Brain microvascular endothelial cell (primary cell): ENCODE measurements around the gene PSMF1.
"Not testable (repeated sequence)": the region's sequence is repeated elsewhere in the genome, so short reads cannot be mapped to it uniquely, and the experiment has no call there.

Source experiments
- DNase-seq: peaks from one replicate; pipeline ENCODE4 v3.0.0-alpha.2; 2020
- H3K27ac ChIP-seq: fragments of 250-450 bp; sonication (Bioruptor Pico); 2 replicates; pipeline ENCODE4 v1.5.1; 2020; ENCODE audit warnings: mild to moderate bottlenecking, moderate library complexity
- H3K27me3 ChIP-seq: fragments of 250-450 bp; sonication (Bioruptor Pico); replicated peaks from 2 replicates; pipeline ENCODE4 v1.5.1; 2020; ENCODE audit warnings: mild to moderate bottlenecking
- H3K36me3 ChIP-seq: fragments of 250-450 bp; sonication (Bioruptor Pico); replicated peaks from 2 replicates; pipeline ENCODE4 v1.5.1; 2020; ENCODE audit warnings: mild to moderate bottlenecking
- H3K4me3 ChIP-seq: 2 replicates; pipeline ENCODE4 v1.5.1; 2011; ENCODE audit warnings: low read depth, mild to moderate bottlenecking, control low read depth, low read length, moderate library complexity
- CTCF ChIP-seq: IDR thresholded peaks from 2 replicates; pipeline ENCODE4 v1.5.1; 2011; ENCODE audit warnings: low read depth, mild to moderate bottlenecking, moderate library complexity, low read length, control low read depth, inconsistent platforms; ENCODE audit errors: missing control alignments
- in situ Hi-C: cut with HindIII; loops from 2 replicates; pipeline ENCODE4 v1.10.0; 2017; ENCODE audit warnings: low sequenced_read_pairs, low pct_ligation_motif_present

Gene PSMF1

GRCh38 chr20:1144401-1145172 lies 26.2 kb downstream of the PSMF1 start:
- H3K27me3 ChIP-seq, result no peaks in the 10 kb centered on the region
- H3K27ac ChIP-seq, result no peak overlapping the region
- in situ Hi-C loops, result no loop called here
- no peak for DNase-seq
- TF ChIP-seq CTCF, result no peak
- no peak overlapping the region for H3K4me3 ChIP-seq
- peaks cover 18% of the 10 kb centered on the region for H3K36me3 ChIP-seq

GRCh38 chr20:1146957-1147356 lies 28.6 kb downstream of the PSMF1 start:
- Histone ChIP-seq H3K27me3 (no peaks in the 10 kb centered on the region), H3K4me3 (no peak overlapping the region), H3K27ac (no peak overlapping the region), H3K36me3 (peaks cover 15% of the 10 kb centered on the region)
- in situ Hi-C loops, result no loop called here
- DNase-seq, result no peak
- TF ChIP-seq CTCF, result no peak

GRCh38 chr20:1149812-1150211 lies 31.4 kb downstream of the PSMF1 start:
- not testable (repeated sequence) for DNase-seq

GRCh38 chr20:1150218-1150617 lies 31.8 kb downstream of the PSMF1 start:
- no peak overlapping the region for H3K4me3 ChIP-seq
- H3K36me3 ChIP-seq, result peaks cover 15% of the 10 kb centered on the region
- H3K27ac ChIP-seq, result no peak overlapping the region
- no peak for DNase-seq
- in situ Hi-C loops, result no loop called here
- TF ChIP-seq CTCF, result no peak
- H3K27me3 ChIP-seq, result no peaks in the 10 kb centered on the region

More at GRCh38 chr20:1149812-1150211, 31.4 kb downstream of the PSMF1 start:
- H3K27me3 ChIP-seq, in situ Hi-C loops, H3K27ac ChIP-seq, H3K4me3 ChIP-seq: not testable (repeated sequence)
- peaks cover 15% of the 10 kb centered on the region for H3K36me3 ChIP-seq

- Histone ChIP-seq H3K27me3 (no peaks in the 10 kb centered on the region), H3K36me3 (peaks cover 13% of the 10 kb centered on the region), H3K4me3 (no peak overlapping the region), H3K27ac (no peak overlapping the region)
- no peak for DNase-seq
- in situ Hi-C loops, result no loop called here
- TF ChIP-seq CTCF, result no peak
Measured at GRCh38 chr20:1150968-1151367, 32.6 kb downstream of the PSMF1 start.

GRCh38 chr20:1154226-1154625 lies 35.8 kb downstream of the PSMF1 start:
- no peaks in the 10 kb centered on the region for H3K36me3 ChIP-seq

More at GRCh38 chr20:1154226-1154625, 35.8 kb downstream of the PSMF1 start:
- no peak for TF ChIP-seq CTCF
- Histone ChIP-seq H3K4me3 (no peak overlapping the region), H3K27me3 (no peaks in the 10 kb centered on the region), H3K27ac (no peak overlapping the region)
- no peak for DNase-seq
- in situ Hi-C loops, result no loop called here
